Lung (tissue), 12 donors: ENCODE data around the gene IGBP1. TPM values are rescaled to one million over a fixed set of nuclear protein-coding genes. Genes with fewer than 3 reads are reported as not detected.
A peak's percentile ranks its signal among the peaks of the same experiment; 100 is the strongest.

ENCODE experiments used
- ATAC-seq: fragments of 200-7000 bp; cut with Tn5 transposase; one replicate; pipeline ENCODE4 v1.9.1; 2020; ENCODE audit warnings: moderate number of reproducible peaks; ENCODE audit not compliant: insufficient read depth, low FRiP score
- DNase-seq, 3 donors: peaks; one replicate each; pipeline ENCODE4 v3.0.0-alpha.2; 2013 to 2017
- H3K27ac ChIP-seq, 2 donors: one replicate each; pipeline ENCODE4 v1.5.1; 2013; ENCODE audit warnings: mild to moderate bottlenecking in 2 of 2, moderate library complexity in 2 of 2, control low read depth in 1 of 2, inconsistent platforms in 1 of 2, low read depth in 1 of 2, low read length in 1 of 2
- H3K27me3 ChIP-seq, 3 donors: one replicate each; pipeline ENCODE4 v1.5.1; 2013; ENCODE audit warnings: low read length in 2 of 3; ENCODE audit not compliant: control insufficient read depth in 3 of 3, insufficient read depth in 3 of 3
- H3K36me3 ChIP-seq, 4 donors: one replicate each; pipeline ENCODE4 v1.5.1; 2013; ENCODE audit warnings: low read length in 4 of 4, mild to moderate bottlenecking in 1 of 4, moderate library complexity in 1 of 4; ENCODE audit not compliant: control insufficient read depth in 4 of 4, insufficient read depth in 4 of 4
- H3K4me1 ChIP-seq, 5 donors: one replicate each; pipeline ENCODE4 v1.5.1; 2013; ENCODE audit warnings: low read length in 5 of 5, mild to moderate bottlenecking in 2 of 5, moderate library complexity in 1 of 5; ENCODE audit not compliant: control insufficient read depth in 5 of 5, insufficient read depth in 5 of 5
- H3K4me3 ChIP-seq: one replicate; pipeline ENCODE4 v1.5.1; 2013; ENCODE audit warnings: mild to moderate bottlenecking, control low read depth, moderate library complexity
- H3K9ac ChIP-seq, 2 donors: one replicate each; pipeline ENCODE4 v1.5.1; 2013; ENCODE audit warnings: low read length in 2 of 2, control low read depth in 1 of 2; ENCODE audit not compliant: insufficient read depth in 1 of 2
- H3K9me3 ChIP-seq, 4 donors: one replicate each; pipeline ENCODE4 v1.5.1; 2013; ENCODE audit warnings: low read length in 3 of 4, mild to moderate bottlenecking in 1 of 4, moderate library complexity in 1 of 4; ENCODE audit not compliant: control insufficient read depth in 4 of 4, insufficient read depth in 3 of 4
- WGBS, 2 donors: extraction: QIAGEN DNeasy Blood & Tissue Kit; methylation state at CpG; one replicate each; pipeline ENCODE4 v1.1.7; 2013; 5-methylcytosine and 5-hydroxymethylcytosine counted together
- polyA plus RNA-seq, 2 donors: library from polyadenylated mRNA; stranded (reverse); fragments of 200-250 nt; gene quantifications; one replicate each; pipeline ENCODE4 v1.2.1, GENCODE V29; 2013
- total RNA-seq, 2 donors: library from RNA; depleted of rRNA in 1 of 2; stranded (reverse); fragments of >200 nt in 1 of 2; gene quantifications; one replicate each; pipeline ENCODE4 v1.2.1, GENCODE V29; 2014 to 2021
- TF ChIP-seq, protein P1 (sequence below): IDR thresholded peaks from 2 replicates; pipeline ENCODE4 v1.5.1; 2012; ENCODE audit warnings: mild to moderate bottlenecking; ENCODE audit errors: control extremely low read depth, extremely low read depth
- donor health status: control.
- donor health status: control.
- donor health status: Bipolar disorder and iron deficiency.
- donor health status: healthy.
- donor health status: DM: yes; HTN: yes; CAD: no.

Gene IGBP1
- total and polyA plus RNA-seq, 4 donors: 35.5 to 69.1 (median 38.3) TPM

DNA sequence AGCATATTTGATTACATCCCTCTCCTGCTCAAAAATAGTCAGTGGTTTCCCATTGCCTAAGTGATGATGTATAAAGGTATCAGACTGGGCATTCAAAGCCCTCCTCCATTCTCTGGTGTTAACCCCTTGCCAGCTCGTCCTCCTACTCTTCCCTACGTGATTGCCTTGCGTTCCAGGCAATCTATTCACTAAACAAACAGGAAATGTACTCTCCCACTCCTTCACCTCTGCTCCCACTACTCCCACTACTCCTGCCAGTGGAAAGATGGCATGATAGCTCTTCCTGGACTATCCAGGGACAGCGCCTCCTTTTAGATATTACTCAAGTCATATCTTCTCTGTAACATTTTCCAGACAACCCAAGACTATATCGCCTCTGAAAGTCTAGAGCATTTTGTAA, 49.8 kb downstream of the IGBP1 start:
- Histone ChIP-seq H3K9ac (no peak overlapping the region), H3K4me1 (no peaks in the 10 kb centered on the region), H3K4me3 (no peak overlapping the region), H3K36me3 (no peaks in the 10 kb centered on the region), H3K9me3 (no peaks in the 10 kb centered on the region), H3K27ac (no peak overlapping the region), H3K27me3 (peaks cover 0 to 4% (median 0%) of the 10 kb centered on the region in 3 donors)
- ATAC-seq (no peak), DNase-seq (no peak)
- 79 to 83% methylated on average over 5 of the region's 5 CpGs for WGBS, 2 donors
- TF ChIP-seq, protein P1, sequence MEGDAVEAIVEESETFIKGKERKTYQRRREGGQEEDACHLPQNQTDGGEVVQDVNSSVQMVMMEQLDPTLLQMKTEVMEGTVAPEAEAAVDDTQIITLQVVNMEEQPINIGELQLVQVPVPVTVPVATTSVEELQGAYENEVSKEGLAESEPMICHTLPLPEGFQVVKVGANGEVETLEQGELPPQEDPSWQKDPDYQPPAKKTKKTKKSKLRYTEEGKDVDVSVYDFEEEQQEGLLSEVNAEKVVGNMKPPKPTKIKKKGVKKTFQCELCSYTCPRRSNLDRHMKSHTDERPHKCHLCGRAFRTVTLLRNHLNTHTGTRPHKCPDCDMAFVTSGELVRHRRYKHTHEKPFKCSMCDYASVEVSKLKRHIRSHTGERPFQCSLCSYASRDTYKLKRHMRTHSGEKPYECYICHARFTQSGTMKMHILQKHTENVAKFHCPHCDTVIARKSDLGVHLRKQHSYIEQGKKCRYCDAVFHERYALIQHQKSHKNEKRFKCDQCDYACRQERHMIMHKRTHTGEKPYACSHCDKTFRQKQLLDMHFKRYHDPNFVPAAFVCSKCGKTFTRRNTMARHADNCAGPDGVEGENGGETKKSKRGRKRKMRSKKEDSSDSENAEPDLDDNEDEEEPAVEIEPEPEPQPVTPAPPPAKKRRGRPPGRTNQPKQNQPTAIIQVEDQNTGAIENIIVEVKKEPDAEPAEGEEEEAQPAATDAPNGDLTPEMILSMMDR: no peak

GRCh38 chrX:70190225-70190624, 57.0 kb downstream of the IGBP1 start:
- no peak overlapping the region for H3K9ac ChIP-seq
- TF ChIP-seq, protein P1: no peak
- no peak overlapping the region for H3K27ac ChIP-seq

DNA sequence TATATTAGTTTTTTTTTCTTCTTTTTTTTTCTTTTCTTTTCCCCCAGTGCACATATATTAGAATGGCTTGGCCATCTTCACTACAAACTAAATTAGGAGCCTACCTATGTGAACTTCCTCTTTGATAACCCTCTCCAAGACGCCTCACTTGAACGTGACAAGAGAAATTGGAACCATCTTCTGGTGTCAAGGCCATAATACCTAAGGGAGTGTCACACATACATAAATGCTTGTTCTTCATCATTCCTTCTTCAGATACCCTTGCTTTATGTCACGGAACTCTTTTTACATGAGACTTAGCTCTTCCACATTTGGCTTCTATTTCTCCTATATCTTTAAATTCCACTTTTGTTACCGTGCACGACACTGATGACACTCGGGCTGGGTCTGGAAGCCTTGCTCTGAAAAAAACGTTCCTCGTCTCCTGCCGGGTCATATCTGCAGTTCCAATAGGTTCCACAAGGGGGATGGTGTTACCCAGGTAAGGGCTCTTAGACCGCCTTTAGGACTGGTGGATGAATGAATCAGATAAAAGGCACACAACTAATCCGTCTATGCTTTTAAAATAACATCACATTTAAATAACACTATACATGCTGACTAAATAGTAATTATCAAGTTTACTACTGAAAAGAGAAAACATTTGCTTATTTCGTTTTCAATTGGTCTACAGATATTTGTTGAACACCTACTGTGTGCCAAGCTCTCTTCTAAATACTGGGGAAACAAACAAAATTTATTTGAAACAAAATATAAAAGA, 63.9 kb downstream of the IGBP1 start:
- Histone ChIP-seq H3K36me3 (no peaks in the 10 kb centered on the region), H3K9ac (no peak overlapping the region), H3K4me1 (no peaks in the 10 kb centered on the region), H3K4me3 (no peak overlapping the region), H3K9me3 (no peaks in the 10 kb centered on the region), H3K27me3 (no peaks in the 10 kb centered on the region), H3K27ac (no peak overlapping the region)
- TF ChIP-seq, protein P1: peak; percentile 33
- ATAC-seq (no peak), DNase-seq (peak in 1 of 3 donors; percentile 24)
- WGBS, 2 donors: 13 to 14% methylated on average over 12 of the region's 12 CpGs

More at GRCh38 chrX:70190225-70190624, 57.0 kb downstream of the IGBP1 start:
- Histone ChIP-seq H3K9me3 (peaks cover 0 to 6% (median 0%) of the 10 kb centered on the region in 4 donors), H3K27me3 (no peaks in the 10 kb centered on the region), H3K36me3 (no peaks in the 10 kb centered on the region), H3K4me3 (no peak overlapping the region), H3K4me1 (no peaks in the 10 kb centered on the region)
- ATAC-seq (no peak), DNase-seq (no peak)
